ENCODE measurements around the gene HOXA1. TPM values are rescaled to one million over a fixed set of nuclear protein-coding genes. Genes with fewer than 3 reads are reported as not detected.

Gene HOXA1
- total and polyA plus RNA-seq, 2 of the 8 experiments (the other 6 are each of a cell fraction or from before 2014, with no cell fraction given) = not detected

DNA sequence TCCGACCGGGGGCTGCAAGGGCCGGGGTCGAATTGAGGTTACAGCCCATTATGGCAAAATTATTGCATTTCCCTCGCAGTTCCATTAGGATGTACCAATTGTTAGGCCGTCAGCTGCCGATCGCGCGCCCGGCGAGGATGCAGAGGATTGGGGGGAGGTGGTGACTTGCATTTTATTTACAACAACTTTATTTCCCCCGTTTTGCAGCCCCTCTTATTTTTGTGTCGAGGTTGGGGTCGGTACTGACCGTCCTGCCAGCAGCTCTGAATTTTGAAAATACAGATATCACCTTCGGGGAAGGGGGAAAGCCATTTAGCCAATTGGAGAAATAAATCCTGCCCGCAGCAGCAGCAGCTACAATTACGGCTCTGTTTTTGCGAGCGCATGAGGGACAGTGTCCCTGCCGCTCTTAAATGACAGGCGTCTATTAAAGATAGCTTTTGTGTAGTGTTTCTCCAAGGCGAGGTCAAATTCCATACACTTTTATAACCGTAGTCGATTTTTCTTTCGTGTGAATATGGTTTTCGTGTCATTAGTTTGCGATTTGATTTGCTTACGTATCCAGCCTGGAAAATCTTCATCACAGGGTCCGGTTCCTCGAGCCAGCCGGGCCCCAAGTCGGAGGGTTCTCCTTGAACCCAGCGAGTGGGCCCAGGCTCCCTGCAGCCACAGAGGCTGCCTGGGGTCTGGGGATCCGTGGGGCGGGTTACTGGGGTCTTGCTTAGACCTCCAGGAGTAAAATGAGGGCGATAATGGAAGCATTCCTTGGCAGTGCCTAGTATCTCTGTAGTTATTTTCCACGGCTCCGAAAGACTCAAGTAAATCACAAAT lies 48.4 kb upstream of the HOXA1 start:
- H2AK5ac ChIP-seq (ENCODE audit: low read depth, low read length) = no peak overlapping the region
- peaks cover 0 to 10% (median 5%) of the 10 kb centered on the region in 4 experiments; a peak in 5 of 7 replicates for H3K4me1 ChIP-seq (replicated peaks in 1 of 4; ENCODE audit: control insufficient read depth in 3 of 4, insufficient read depth in 4 of 4, low read length in 3 of 4)
- H3K4me2 ChIP-seq (ENCODE audit: insufficient read depth in 1 of 2, low read depth in 2 of 2, low read length in 2 of 2) = peak overlapping the region in 1 of 2 experiments; percentile 70; a peak in 1 of 4 replicates
- H4K20me1 ChIP-seq (replicated peaks in 1 of 2; ENCODE audit: control insufficient read depth in 1 of 2, insufficient read depth in 2 of 2, low read length in 2 of 2) = peaks cover 26 to 31% of the 10 kb centered on the region in 2 experiments
- peaks cover 9% of the 10 kb centered on the region for H3K23me2 ChIP-seq (ENCODE audit: low read depth, low read length)
- FAIRE-seq (no peak), DNase-seq (ENCODE audit: low read depth in 1 of 2, low spot score in 2 of 2) (no peak)
- no peak overlapping the region for H3K18ac ChIP-seq (ENCODE audit: extremely low read depth, low read length)
- no peak overlapping the region for H2BK120ac ChIP-seq (replicated peaks; ENCODE audit: low read depth, low read length)
- H3K9me3 ChIP-seq (ENCODE audit: insufficient read depth in 2 of 2, low read depth in 1 of 2, low read length in 1 of 2) = peaks cover 0 to 3% of the 10 kb centered on the region in 2 experiments; a peak in 1 of 4 replicates
- no peak overlapping the region for H4K91ac ChIP-seq (replicated peaks; ENCODE audit: insufficient read length, low read length)
- no peaks in the 10 kb centered on the region for H3K79me2 ChIP-seq (ENCODE audit: control insufficient read depth in 1 of 2, insufficient read depth in 2 of 2, low read length in 2 of 2)
- 39% methylated on average over 39 of the region's 40 CpGs; no CpG with 5 or more reads in 1 of the 2 experiments for WGBS, 2 experiments (ENCODE audit: extremely low coverage in 1 of 2, insufficient coverage in 1 of 2, insufficient read length in 1 of 2, insufficient replicate concordance in 2 of 2, low coverage in 1 of 2, low lambda C conversion rate in 2 of 2, missing lambda C conversion rate in 1 of 2)
- H2BK12ac ChIP-seq (ENCODE audit: low read depth, low read length) = no peak overlapping the region
- H3K27ac ChIP-seq (ENCODE audit: low read depth, low read length) = no peak overlapping the region
- H3K79me1 ChIP-seq (ENCODE audit: low read depth, low read length) = no peaks in the 10 kb centered on the region
- H3K27me3 ChIP-seq (replicated peaks in 1 of 4; ENCODE audit: control insufficient read depth in 3 of 4, extremely low read depth in 1 of 4, insufficient read depth in 3 of 4, low read length in 3 of 4) = peaks cover 97 to 100% (median 99%) of the 10 kb centered on the region in 4 experiments
- H4K8ac ChIP-seq (ENCODE audit: extremely low read depth, insufficient read depth, low read length) = no peak overlapping the region
- POLR2A ChIA-PET (ENCODE audit: partially characterized antibody) = interaction anchor here (1.4 kb wide), 1 partner anchor 8 kb away, joined by 5 read pairs; the partner anchor contains the start of gene HOXA3
- H2BK20ac ChIP-seq (ENCODE audit: low read length) = no peak overlapping the region
- CTCF ChIA-PET (ENCODE audit: partially characterized antibody) = interaction anchor here (0.7 to 12.5 kb wide), 43 partner anchors 10 to 1288 kb away, joined by 3 to 123 read pairs (median 6); partner anchors contain the start of genes HOXA1, HOXA10, HOXA3 and HOXA4
- H3K36me3 ChIP-seq (ENCODE audit: control insufficient read depth in 2 of 4, insufficient read depth in 4 of 4, low read length in 3 of 4) = peaks cover 0 to 6% (median 0%) of the 10 kb centered on the region in 4 experiments; a peak in 1 of 8 replicates
- no peak overlapping the region for H2BK15ac ChIP-seq (ENCODE audit: low read length)
- no peak overlapping the region for H3K56ac ChIP-seq (replicated peaks; ENCODE audit: insufficient read length, low read depth, low read length)
- H2BK5ac ChIP-seq (ENCODE audit: low read depth, low read length) = no peak overlapping the region
- H4K5ac ChIP-seq (ENCODE audit: insufficient read length, low read depth, low read length) = no peak overlapping the region
- no peak overlapping the region for H3K23ac ChIP-seq (ENCODE audit: insufficient read length)
- H3K14ac ChIP-seq (ENCODE audit: insufficient read length) = no peak overlapping the region
- H3K4me3 ChIP-seq (ENCODE audit: extremely low read depth in 1 of 4, insufficient read depth in 2 of 4, low read depth in 3 of 4, low read length in 4 of 4) = no peak overlapping the region; a peak in 1 of 8 replicates
- H3K9ac ChIP-seq (replicated peaks in 1 of 4; ENCODE audit: extremely low read depth in 1 of 4, low read depth in 3 of 4, low read length in 3 of 4) = no peak overlapping the region
- no peak overlapping the region for H3K4ac ChIP-seq (replicated peaks; ENCODE audit: insufficient read length, low read depth, low read length)
- no peak overlapping the region for H2AFZ ChIP-seq (ENCODE audit: low read length)
- no peak for TF ChIP-seq CEBPB (IDR thresholded peaks at IDR 0.05; ENCODE audit: low read depth, low read length)
- no peak for TF ChIP-seq YY1 (IDR thresholded peaks at IDR 0.05; ENCODE audit: low read depth, low read length)
- TF ChIP-seq ASH2L (IDR thresholded peaks at IDR 0.05; ENCODE audit: low read length) = no peak
- TF ChIP-seq EZH2 (IDR thresholded peaks at IDR 0.05; ENCODE audit: low read depth, low read length, severe bottlenecking) = no peak
- TF ChIP-seq POLR2AphosphoS5 (IDR thresholded peaks at IDR 0.05; ENCODE audit: low read depth, low read length) = no peak
- no peak for TF ChIP-seq RBBP5 (IDR thresholded peaks at IDR 0.05; ENCODE audit: borderline replicate concordance, low read depth, low read length)
- TF ChIP-seq JUND (IDR thresholded peaks at IDR 0.05; ENCODE audit: low read length) = no peak
- no peak for TF ChIP-seq MAFK (IDR thresholded peaks at IDR 0.05; ENCODE audit: low read depth, low read length)
- no peak for TF ChIP-seq SAP30 (IDR thresholded peaks at IDR 0.05; ENCODE audit: insufficient read depth, insufficient replicate concordance, low read length)
- TF ChIP-seq, protein P1, sequence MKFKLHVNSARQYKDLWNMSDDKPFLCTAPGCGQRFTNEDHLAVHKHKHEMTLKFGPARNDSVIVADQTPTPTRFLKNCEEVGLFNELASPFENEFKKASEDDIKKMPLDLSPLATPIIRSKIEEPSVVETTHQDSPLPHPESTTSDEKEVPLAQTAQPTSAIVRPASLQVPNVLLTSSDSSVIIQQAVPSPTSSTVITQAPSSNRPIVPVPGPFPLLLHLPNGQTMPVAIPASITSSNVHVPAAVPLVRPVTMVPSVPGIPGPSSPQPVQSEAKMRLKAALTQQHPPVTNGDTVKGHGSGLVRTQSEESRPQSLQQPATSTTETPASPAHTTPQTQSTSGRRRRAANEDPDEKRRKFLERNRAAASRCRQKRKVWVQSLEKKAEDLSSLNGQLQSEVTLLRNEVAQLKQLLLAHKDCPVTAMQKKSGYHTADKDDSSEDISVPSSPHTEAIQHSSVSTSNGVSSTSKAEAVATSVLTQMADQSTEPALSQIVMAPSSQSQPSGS (IDR thresholded peaks at IDR 0.05; ENCODE audit: low read length) = no peak
